RWPE2 (cell line): ENCODE measurements around the gene EPB41L5.

Source experiments
- ATAC-seq: fragments of 200-7000 bp; cut with Tn5 transposase; 3 replicates; pipeline ENCODE4 v1.9.1; 2021; ENCODE audit warnings: low read depth
- DNase-seq: peaks from one replicate; pipeline ENCODE4 v3.0.0-alpha.2; 2020; ENCODE audit warnings: low spot score
- H3K27ac ChIP-seq: fragments of 450-650 bp; 2 replicates; pipeline ENCODE4 v1.5.1; 2017; ENCODE audit warnings: mild to moderate bottlenecking; ENCODE audit not compliant: poor library complexity, severe bottlenecking
- H3K27me3 ChIP-seq: fragments of 250-450 bp; sonication (Bioruptor Pico); 2 replicates; pipeline ENCODE4 v1.5.1; 2021; ENCODE audit warnings: mild to moderate bottlenecking, moderate library complexity; ENCODE audit not compliant: insufficient read depth, poor library complexity, severe bottlenecking
- H3K36me3 ChIP-seq: fragments of 250-450 bp; sonication (Bioruptor Pico); 2 replicates; pipeline ENCODE4 v1.5.1; 2020; ENCODE audit warnings: low read depth, mild to moderate bottlenecking, moderate library complexity
- H3K4me1 ChIP-seq: fragments of 250-450 bp; sonication (Bioruptor Pico); 2 replicates; pipeline ENCODE4 v1.5.1; 2021; ENCODE audit warnings: mild to moderate bottlenecking, moderate library complexity; ENCODE audit not compliant: insufficient read depth, poor library complexity, severe bottlenecking
- H3K4me3 ChIP-seq: fragments of 250-450 bp; sonication (Bioruptor Pico); 2 replicates; pipeline ENCODE4 v1.5.1; 2021; ENCODE audit warnings: mild to moderate bottlenecking, moderate library complexity; ENCODE audit not compliant: severe bottlenecking
- H3K9me3 ChIP-seq: fragments of 250-450 bp; sonication (Bioruptor Pico); 2 replicates; pipeline ENCODE4 v1.5.1; 2021; ENCODE audit warnings: mild to moderate bottlenecking, moderate library complexity; ENCODE audit not compliant: severe bottlenecking
- TF ChIP-seq, protein P1 (sequence below): fragments of 450-650 bp; IDR thresholded peaks from one replicate; pipeline ENCODE4 v1.5.1; 2017; ENCODE audit warnings: mild to moderate bottlenecking, moderate library complexity; ENCODE audit not compliant: poor library complexity, severe bottlenecking

EPB41L5 gene

DNA sequence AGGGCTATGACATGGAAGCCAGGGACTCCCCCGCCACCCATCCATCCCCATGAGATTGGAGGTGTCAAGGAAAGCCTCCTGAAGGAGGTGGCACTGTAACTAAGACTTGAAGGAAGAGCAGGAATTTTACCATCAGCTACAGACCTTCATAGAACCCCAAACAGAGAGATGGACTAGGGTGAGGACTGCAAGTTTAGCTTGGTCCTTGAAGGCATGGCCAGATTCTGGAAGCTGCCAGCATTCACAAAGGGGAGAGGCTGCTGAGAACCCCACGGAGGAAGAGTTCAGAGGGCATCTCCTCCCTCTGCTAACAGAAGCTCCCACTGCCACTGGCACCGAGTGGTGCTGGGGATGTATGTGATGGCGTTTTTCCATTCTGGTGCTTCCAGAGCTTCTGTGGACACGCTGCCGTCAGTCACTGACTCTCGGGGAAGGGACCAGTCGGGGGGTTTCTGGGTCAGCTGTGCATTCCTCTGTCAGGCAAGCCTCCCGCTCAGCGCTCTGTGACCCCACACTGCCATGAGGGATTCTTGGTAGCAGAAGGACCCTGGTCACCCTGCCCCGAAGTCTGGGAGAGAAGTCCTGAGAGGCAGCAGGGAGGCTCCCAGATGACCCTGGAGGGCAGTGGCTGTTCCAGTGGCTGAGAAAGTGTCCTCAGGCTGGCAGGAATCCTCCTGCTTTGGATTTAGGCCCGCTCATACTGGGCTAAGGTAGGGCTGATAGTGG, 192.2 kb downstream of the EPB41L5 start:
- Histone ChIP-seq H3K4me1 (no peaks in the 10 kb centered on the region), H3K27ac (no peak overlapping the region), H3K36me3 (no peaks in the 10 kb centered on the region), H3K9me3 (no peaks in the 10 kb centered on the region), H3K27me3 (no peaks in the 10 kb centered on the region), H3K4me3 (no peak overlapping the region)
- TF ChIP-seq, protein P1, sequence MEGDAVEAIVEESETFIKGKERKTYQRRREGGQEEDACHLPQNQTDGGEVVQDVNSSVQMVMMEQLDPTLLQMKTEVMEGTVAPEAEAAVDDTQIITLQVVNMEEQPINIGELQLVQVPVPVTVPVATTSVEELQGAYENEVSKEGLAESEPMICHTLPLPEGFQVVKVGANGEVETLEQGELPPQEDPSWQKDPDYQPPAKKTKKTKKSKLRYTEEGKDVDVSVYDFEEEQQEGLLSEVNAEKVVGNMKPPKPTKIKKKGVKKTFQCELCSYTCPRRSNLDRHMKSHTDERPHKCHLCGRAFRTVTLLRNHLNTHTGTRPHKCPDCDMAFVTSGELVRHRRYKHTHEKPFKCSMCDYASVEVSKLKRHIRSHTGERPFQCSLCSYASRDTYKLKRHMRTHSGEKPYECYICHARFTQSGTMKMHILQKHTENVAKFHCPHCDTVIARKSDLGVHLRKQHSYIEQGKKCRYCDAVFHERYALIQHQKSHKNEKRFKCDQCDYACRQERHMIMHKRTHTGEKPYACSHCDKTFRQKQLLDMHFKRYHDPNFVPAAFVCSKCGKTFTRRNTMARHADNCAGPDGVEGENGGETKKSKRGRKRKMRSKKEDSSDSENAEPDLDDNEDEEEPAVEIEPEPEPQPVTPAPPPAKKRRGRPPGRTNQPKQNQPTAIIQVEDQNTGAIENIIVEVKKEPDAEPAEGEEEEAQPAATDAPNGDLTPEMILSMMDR: no peak
- ATAC-seq (no peak), DNase-seq (no peak)

DNA sequence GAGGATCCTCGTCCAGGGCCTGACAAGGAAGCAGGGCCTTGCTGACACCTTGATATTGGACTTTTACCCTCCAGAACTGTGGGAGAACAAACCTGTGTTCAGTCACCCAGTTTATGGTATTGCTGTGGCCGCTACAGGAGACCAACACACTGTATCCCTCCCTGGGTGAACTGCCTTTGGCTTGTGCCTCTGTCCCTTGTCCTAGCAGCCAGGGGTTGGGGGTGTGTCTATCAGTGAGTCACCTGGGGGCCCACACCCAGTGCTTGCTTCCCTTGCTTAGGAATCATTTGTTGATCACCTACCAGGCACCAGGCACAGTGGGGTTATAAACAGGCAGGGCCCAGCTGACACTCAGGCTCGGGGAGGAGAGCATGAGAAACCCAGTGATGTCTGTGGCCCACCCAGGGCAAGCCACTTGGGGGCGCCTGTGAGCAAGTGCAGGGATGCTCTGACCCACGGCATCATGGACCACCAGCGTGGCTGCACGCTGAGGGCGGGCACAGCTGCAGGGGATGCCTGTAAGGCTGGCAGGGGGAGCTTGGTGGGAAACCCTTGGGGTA, 193.2 kb downstream of the EPB41L5 start:
- H3K4me3 ChIP-seq: no peak overlapping the region
- H3K27ac ChIP-seq: no peak overlapping the region
- H3K4me1 ChIP-seq: no peaks in the 10 kb centered on the region
- no peaks in the 10 kb centered on the region for H3K27me3 ChIP-seq
- TF ChIP-seq, protein P1: no peak
- ATAC-seq (no peak), DNase-seq (no peak)
- no peaks in the 10 kb centered on the region for H3K9me3 ChIP-seq
- H3K36me3 ChIP-seq: no peaks in the 10 kb centered on the region

DNA sequence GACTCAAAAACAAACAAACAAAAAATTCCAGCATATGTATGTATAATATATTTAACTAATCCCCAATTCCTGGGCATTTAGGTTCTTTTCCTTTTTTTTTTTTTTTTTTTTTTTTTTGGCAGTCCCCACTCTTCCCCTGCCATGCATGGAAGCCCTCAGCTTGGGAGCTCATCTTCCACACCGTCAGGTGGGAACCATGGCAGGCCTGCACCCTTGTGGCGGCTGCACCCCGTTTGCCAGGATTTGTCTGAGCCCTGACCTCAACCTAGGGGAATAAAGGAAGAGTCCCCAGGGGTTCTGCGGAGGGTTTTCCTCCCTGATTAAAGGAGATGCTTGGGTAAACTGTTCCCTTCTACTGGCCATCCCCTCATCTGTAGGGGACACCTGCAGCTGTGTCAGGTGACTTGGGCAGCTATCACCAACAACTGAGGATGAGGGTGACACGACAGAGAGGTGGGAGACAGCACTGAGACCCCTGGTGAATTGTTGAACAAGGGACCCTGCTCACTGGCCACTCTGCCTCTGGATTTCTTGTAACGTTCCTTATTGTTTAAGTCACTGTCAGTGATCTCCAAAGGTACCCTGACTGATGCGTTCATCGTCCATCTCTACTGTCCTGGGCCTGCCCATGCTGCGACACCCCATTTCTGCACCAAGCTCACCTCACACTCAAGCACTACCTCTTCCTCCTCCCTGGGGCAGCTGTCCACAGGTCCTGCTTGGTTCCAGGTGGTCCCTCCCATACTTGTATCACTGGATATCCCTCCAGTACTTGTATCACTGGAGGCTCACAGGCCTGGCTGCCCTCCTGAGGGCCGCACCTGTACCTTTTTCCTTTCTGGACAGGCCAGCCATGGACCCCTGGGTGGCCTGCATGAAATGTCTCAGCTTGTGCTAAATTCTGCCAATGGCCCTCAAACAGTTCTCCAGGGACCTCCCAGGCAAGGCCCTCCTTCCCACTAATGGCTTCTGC, 195.8 kb downstream of the EPB41L5 start:
- Histone ChIP-seq H3K4me3 (no peak overlapping the region), H3K27me3 (no peaks in the 10 kb centered on the region), H3K36me3 (no peaks in the 10 kb centered on the region), H3K4me1 (no peaks in the 10 kb centered on the region), H3K9me3 (no peaks in the 10 kb centered on the region), H3K27ac (no peak overlapping the region)
- ATAC-seq: no peak
- no peak for DNase-seq
- TF ChIP-seq, protein P1: no peak

DNA sequence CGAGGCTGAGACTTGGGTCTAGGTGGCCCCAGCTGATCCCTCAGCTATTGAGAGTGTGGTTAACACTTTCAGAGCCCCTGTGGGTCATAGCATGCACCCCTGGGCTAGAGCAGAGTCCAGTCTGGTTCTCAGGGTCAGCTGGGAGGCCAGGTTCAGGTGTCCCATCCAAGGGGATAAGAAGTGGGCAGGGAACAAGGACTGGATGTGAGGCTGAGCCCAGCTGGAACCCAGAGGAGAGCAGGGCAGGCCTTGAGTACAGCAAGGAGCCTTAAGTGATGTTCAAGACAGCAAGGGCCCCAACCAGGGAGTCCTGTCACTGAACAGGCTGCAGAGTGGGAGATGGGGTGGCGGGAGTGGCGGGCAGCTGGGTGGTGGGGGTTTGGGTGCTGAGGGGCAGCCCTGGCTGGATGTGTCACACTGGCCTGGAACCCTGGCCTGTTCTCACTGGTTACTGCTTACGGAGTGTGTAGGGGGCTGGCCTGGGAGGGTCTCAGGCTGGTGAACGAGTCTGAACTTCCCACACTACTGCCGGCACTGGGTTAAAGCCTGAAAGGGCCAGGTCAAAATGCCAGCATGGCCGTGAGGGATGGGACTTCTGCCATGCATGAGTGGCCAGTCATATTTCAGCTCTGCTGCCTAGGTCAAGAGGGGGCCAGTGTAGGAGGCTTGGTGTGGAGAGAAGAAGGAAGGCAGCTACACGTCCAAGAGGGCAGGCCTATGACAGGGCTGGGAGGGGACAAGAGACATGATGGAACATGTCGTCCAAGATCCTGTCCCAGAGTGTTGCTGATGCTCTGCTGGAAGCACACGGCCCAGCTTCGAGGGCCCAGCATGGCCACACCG, 196.8 kb downstream of the EPB41L5 start:
- Histone ChIP-seq H3K4me1 (no peaks in the 10 kb centered on the region), H3K27me3 (no peaks in the 10 kb centered on the region), H3K4me3 (no peak overlapping the region), H3K9me3 (no peaks in the 10 kb centered on the region), H3K36me3 (no peaks in the 10 kb centered on the region), H3K27ac (no peak overlapping the region)
- ATAC-seq (0 out of 3 replicates have a peak, but pooled peaks have one; percentile 29), DNase-seq (no peak)
- TF ChIP-seq, protein P1: no peak
